ENCODE measurements around the gene PRDM16.

DNA sequence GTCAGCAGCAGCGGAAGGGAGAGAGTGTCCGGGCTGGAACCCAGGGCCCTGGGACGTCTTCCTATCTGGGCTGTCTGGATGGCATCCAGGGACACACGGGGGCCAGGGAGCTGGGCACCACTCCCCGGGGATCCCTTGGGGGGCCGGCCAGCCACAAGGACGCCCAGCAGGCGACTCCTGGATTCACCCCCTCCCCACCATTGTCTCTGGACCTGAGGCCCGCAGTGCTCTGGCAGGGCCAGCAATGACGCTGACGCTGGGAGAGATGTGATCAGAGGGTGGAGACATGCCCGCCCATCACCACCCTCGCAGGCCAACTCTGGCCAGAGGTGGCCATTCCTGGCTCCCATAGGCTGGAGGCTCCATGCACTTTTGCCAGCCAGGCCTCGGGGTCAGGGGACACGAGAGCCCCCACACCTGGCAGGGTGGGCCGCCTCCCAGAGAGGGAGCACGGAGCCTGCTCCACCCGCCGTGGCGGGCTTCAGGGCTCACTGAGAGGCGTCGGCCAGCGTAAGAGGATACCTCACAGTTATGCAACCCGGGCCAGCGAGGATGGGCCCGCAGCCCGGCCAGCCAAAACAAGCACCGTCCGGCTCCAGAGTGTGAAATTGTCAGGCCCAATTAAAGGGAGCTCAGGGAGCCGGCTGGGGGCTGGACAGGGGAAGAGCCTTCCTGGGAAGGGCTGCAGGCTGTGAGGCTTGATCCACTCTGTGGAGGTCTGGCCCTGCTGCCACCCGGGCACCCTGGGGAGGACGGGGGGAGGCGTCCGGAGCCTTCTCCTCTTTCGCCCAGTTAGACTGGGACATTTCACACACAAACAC, 37.4 kb upstream of the PRDM16 start:
- TF ChIP-seq CTCF (IDR thresholded peaks at IDR 0.05) (no peak), EP300 (IDR thresholded peaks at IDR 0.05) (no peak)
